H1 (cell line): ENCODE results near the gene CYBA. TPM values are rescaled to one million over a fixed set of nuclear protein-coding genes. Genes with fewer than 3 reads are reported as not detected.

Experiments
- CHD2 ChIP-seq: IDR thresholded peaks from 2 replicates; pipeline ENCODE4 v1.6.1; 2012; ENCODE audit warnings: low read length, improper control_type of control experiment
- CREB1 ChIP-seq: IDR thresholded peaks from 2 replicates; pipeline ENCODE4 v1.6.1; 2012; ENCODE audit warnings: inconsistent platforms
- EGR1 ChIP-seq: IDR thresholded peaks from 2 replicates; pipeline ENCODE4 v1.6.1; 2011; ENCODE audit warnings: low read depth, low read length, borderline replicate concordance
- JUN ChIP-seq: IDR thresholded peaks from 2 replicates; pipeline ENCODE4 v1.6.1; 2011; ENCODE audit warnings: low read depth, mild to moderate bottlenecking, improper control_type of control experiment, low read length
- NRF1 ChIP-seq: IDR thresholded peaks from 2 replicates; pipeline ENCODE4 v1.6.1; 2011; ENCODE audit warnings: mild to moderate bottlenecking, low read depth, low read length, improper control_type of control experiment
- SP4 ChIP-seq: IDR thresholded peaks from 2 replicates; pipeline ENCODE4 v1.6.1; 2012; ENCODE audit warnings: low read length, inconsistent platforms
- TEAD4 ChIP-seq: IDR thresholded peaks from 2 replicates; pipeline ENCODE4 v1.6.1; 2012; ENCODE audit warnings: low read depth, low read length, inconsistent platforms, mixed read lengths
- polyA plus RNA-seq, 7 experiments: library from polyadenylated mRNA; depleted of rRNA in 3 of 7; stranded (reverse) in 5 of 7; unstranded in 2 of 7; fragments of >200 nt in 5 of 7; fragments of 200-250 nt in 2 of 7; gene quantifications; 1 replicate in 5 of 7; 2 replicates in 1 of 7; 4 replicates in 1 of 7; pipeline versions ENCODE4 v1.2.1 to v1.2.3, GENCODE V29; 2011 to 2013; ENCODE audit warnings: missing spikeins in 2 of 7, mixed read lengths in 2 of 7
- total RNA-seq: library from RNA; stranded (reverse); fragmentation: NEBNext Ultra II Directional; extraction: Animal tissue kit (Norgen Biotek cat#: 25700); gene quantifications from 2 replicates; pipeline ENCODE4 v1.2.1, GENCODE V29; 2021

Gene CYBA
- total and polyA plus RNA-seq, 2 of the 8 experiments (the other 6 are each of a cell fraction or from before 2014, with no cell fraction given) = 136 to 254 TPM

- TF ChIP-seq CHD2 (no peak), TEAD4 (no peak), EGR1 (no peak), SP4 (no peak), NRF1 (no peak), JUN (no peak), CREB1 (no peak)
- TF ChIP-seq, all 59 proteins: peak for 0
Observed at GRCh38 chr16:88694221-88695087, 43.6 kb upstream of the CYBA start (continued).
